ENCODE results near the gene NEMP2. TPM values are rescaled to one million over a fixed set of nuclear protein-coding genes. Genes with fewer than 3 reads are reported as not detected.
A peak's percentile ranks its signal among the peaks of the same experiment; 100 is the strongest.

The NEMP2 gene, protein sequence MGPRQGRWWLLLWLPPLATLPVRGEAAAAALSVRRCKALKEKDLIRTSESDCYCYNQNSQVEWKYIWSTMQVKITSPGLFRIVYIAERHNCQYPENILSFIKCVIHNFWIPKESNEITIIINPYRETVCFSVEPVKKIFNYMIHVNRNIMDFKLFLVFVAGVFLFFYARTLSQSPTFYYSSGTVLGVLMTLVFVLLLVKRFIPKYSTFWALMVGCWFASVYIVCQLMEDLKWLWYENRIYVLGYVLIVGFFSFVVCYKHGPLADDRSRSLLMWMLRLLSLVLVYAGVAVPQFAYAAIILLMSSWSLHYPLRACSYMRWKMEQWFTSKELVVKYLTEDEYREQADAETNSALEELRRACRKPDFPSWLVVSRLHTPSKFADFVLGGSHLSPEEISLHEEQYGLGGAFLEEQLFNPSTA
- 1.1 to 2.1 TPM (median 1.9 TPM) in 3 replicates for polyA plus RNA-seq
- polyA plus RNA-seq (2011; ENCODE audit: low read depth): 1.2 TPM
- 0.62 and 0.91 TPM in 2 replicates for polyA plus RNA-seq (2011; cell fraction: cytosol; rRNA removed)
- polyA plus RNA-seq (2011; cell fraction: nucleus; rRNA removed): 1.3 and 1.7 TPM in 2 replicates
- polyA plus RNA-seq (2012; ENCODE audit: low replicate concordance): 0.61 and 1.7 TPM in 2 replicates
- polyA minus RNA-seq: 0.49 to 5.1 TPM (median 1.8 TPM) in 3 replicates
- 1.3 TPM for polyA minus RNA-seq (2011; cell fraction: cytosol; rRNA and poly(A)+ RNA removed)
- polyA minus RNA-seq (2011; cell fraction: nucleus; rRNA and poly(A)+ RNA removed): 1.1 and 2.9 TPM in 2 replicates

DNA sequence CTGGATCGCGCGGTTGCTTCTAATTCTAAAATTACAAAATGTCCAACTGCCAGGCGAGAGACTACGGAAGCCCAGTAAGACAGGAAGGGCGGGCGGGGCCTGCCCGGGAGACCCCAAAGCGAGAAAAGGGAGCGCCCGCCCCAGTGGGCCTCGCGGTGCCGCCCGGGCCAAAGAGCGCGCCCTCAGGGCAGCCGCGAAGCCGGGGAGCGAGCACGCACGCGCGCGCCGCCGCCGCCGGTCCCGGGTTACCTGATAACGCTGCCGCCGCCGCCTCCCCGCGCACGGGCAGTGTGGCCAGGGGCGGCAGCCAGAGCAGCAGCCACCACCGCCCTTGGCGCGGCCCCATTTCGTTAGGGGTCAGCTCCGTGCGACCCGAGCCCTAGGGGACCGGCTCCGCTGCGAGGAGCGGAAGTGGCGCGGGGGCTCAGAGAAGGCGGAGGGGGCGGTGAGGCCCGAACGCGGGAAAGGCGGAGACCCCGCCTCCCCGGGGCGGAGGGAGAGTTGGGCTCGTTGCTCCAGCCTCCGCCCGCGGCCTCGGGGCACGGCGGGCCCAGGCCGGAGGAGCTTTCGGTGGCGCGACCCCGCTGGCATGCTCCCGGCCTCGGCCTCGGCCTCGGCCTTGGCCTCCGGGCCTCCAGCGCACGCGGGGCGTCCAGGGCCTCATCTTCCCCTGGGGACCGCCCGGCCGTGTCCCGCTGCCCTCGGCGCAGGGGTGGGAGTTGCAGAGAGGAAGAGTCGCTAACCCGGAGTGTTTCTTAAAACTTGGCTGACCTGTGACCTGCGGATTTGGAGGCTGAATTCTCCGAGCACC, at the start of gene NEMP2:
TSS of gene NEMP2 (minus strand) at position 413 of the 811 bp plus-strand sequence. CDS start at position 346, 67 bp downstream.
- no peaks in the 10 kb centered on the region for H3K9me1 ChIP-seq (ENCODE audit: control insufficient read depth, extremely low read depth, insufficient read depth, low read length)
- no peaks in the 10 kb centered on the region for H4K20me1 ChIP-seq (ENCODE audit: control insufficient read depth, extremely low read depth, insufficient read depth, low read length)
- peak within 1 kb of the TSS; percentile 99 for H2AFZ ChIP-seq (ENCODE audit: control insufficient read depth, low read length)
- FAIRE-seq (no peak), DNase-seq (ENCODE audit: low read depth, low spot score) (no peak)
- H3K27me3 ChIP-seq (ENCODE audit: control insufficient read depth, extremely low read depth, insufficient read depth, low read length): no peaks in the 10 kb centered on the region
- peak within 1 kb of the TSS; percentile 95 for H3K4me2 ChIP-seq (ENCODE audit: control insufficient read depth, extremely low read depth, insufficient read depth, low read depth, low read length)
- H3K9ac ChIP-seq (ENCODE audit: control insufficient read depth, extremely low read depth, insufficient read depth, low read length): peak within 1 kb of the TSS; percentile 86
- peaks cover 2% of the 10 kb centered on the region for H3K9me3 ChIP-seq (ENCODE audit: control insufficient read depth, low read depth, low read length)
- H3K4me3 ChIP-seq (ENCODE audit: control insufficient read depth in 2 of 3, extremely low read depth in 1 of 3, insufficient read depth in 2 of 3, low read depth in 1 of 3, low read length in 3 of 3): peak within 1 kb of the TSS; percentile 55 to 89 (median 82)
- H3K79me2 ChIP-seq (ENCODE audit: control insufficient read depth, insufficient read depth, low read length): peaks cover 3% of the 10 kb centered on the region
- peak within 1 kb of the TSS; percentile 86 for H3K27ac ChIP-seq (ENCODE audit: control insufficient read depth, insufficient read depth, low read length)
- no peaks in the 10 kb centered on the region for H3K36me3 ChIP-seq (ENCODE audit: control insufficient read depth in 2 of 2, extremely low read depth in 1 of 2, insufficient read depth in 2 of 2, low read length in 2 of 2)
- dilution Hi-C loops (cut with MboI; ENCODE audit: extremely low pct_ligation_motif_present, low sequenced_read_pairs): no loop called here
- peaks cover 36% of the 10 kb centered on the region for H3K4me1 ChIP-seq (ENCODE audit: control insufficient read depth, extremely low read depth, insufficient read depth, low read length)
- TF ChIP-seq, protein P1, sequence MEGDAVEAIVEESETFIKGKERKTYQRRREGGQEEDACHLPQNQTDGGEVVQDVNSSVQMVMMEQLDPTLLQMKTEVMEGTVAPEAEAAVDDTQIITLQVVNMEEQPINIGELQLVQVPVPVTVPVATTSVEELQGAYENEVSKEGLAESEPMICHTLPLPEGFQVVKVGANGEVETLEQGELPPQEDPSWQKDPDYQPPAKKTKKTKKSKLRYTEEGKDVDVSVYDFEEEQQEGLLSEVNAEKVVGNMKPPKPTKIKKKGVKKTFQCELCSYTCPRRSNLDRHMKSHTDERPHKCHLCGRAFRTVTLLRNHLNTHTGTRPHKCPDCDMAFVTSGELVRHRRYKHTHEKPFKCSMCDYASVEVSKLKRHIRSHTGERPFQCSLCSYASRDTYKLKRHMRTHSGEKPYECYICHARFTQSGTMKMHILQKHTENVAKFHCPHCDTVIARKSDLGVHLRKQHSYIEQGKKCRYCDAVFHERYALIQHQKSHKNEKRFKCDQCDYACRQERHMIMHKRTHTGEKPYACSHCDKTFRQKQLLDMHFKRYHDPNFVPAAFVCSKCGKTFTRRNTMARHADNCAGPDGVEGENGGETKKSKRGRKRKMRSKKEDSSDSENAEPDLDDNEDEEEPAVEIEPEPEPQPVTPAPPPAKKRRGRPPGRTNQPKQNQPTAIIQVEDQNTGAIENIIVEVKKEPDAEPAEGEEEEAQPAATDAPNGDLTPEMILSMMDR (optimal IDR thresholded peaks at IDR 0.05 in 1 of 3, IDR thresholded peaks at IDR 0.05 in 1 of 3, conservative IDR thresholded peaks at IDR 0.05 in 1 of 3; ENCODE audit: extremely low read depth in 1 of 3, insufficient read depth in 2 of 3, low read length in 3 of 3): no peak
- no peak for TF ChIP-seq EZH2 (IDR thresholded peaks at IDR 0.05; ENCODE audit: low read length)

DNA sequence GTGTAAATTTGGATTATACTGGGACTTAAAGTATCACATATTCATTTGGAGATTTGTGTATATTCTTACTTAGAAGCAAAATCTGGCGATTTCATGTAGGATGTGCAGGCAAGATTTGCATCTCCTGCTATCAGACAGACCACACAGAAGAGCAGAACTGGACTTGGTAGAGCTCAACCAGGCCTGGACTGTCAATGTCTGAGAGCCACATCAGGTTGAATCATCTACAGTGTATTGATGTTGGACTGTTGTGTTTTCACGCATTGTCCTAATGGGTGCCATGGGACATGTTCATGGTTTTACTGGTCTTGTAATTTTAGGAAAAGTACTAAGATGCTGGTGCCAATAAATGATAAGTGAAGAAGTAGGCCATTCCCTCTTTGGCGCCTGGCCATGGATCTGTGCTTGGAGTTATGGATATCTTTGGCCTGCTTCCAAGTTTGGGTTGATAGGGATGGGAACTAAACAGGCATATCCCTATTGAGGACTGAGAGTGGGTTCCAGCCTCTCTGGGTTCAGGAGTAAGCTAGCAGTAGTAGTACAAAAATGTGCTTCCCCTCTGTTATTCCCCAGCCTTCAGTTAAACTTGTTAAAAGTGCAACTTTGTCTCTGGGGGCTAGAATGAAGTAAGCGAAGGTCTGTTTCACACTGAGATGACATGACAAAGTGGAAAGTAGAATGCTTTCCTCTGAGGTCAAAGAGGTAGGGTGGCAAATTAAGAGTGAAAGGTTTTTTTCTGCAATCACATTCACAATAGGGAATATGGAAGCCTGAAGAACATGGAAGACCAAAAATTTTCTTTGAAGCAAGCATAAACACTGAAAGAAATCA, 49.2 kb upstream of the NEMP2 start:
- Histone ChIP-seq H3K4me1 (ENCODE audit: control insufficient read depth, extremely low read depth, insufficient read depth, low read length) (peaks cover 20% of the 10 kb centered on the region), H3K9me1 (ENCODE audit: control insufficient read depth, extremely low read depth, insufficient read depth, low read length) (no peaks in the 10 kb centered on the region), H3K36me3 (ENCODE audit: control insufficient read depth in 2 of 2, extremely low read depth in 1 of 2, insufficient read depth in 2 of 2, low read length in 2 of 2) (no peaks in the 10 kb centered on the region), H3K27ac (ENCODE audit: control insufficient read depth, insufficient read depth, low read length) (no peak overlapping the region), H3K4me2 (ENCODE audit: control insufficient read depth, extremely low read depth, insufficient read depth, low read depth, low read length) (no peak overlapping the region), H3K79me2 (ENCODE audit: control insufficient read depth, insufficient read depth, low read length) (no peaks in the 10 kb centered on the region), H3K27me3 (ENCODE audit: control insufficient read depth, extremely low read depth, insufficient read depth, low read length) (no peaks in the 10 kb centered on the region), H2AFZ (ENCODE audit: control insufficient read depth, low read length) (no peak overlapping the region), H3K9me3 (ENCODE audit: control insufficient read depth, low read depth, low read length) (no peaks in the 10 kb centered on the region), H4K20me1 (ENCODE audit: control insufficient read depth, extremely low read depth, insufficient read depth, low read length) (no peaks in the 10 kb centered on the region), H3K4me3 (ENCODE audit: control insufficient read depth in 2 of 3, extremely low read depth in 1 of 3, insufficient read depth in 2 of 3, low read depth in 1 of 3, low read length in 3 of 3) (no peak overlapping the region), H3K9ac (ENCODE audit: control insufficient read depth, extremely low read depth, insufficient read depth, low read length) (no peak overlapping the region)
- DNase-seq (ENCODE audit: low read depth, low spot score) (no peak), FAIRE-seq (peak; percentile 69)
- dilution Hi-C loops (cut with MboI; ENCODE audit: extremely low pct_ligation_motif_present, low sequenced_read_pairs): no loop called here
- no peak for TF ChIP-seq EZH2 (IDR thresholded peaks at IDR 0.05; ENCODE audit: low read length)
- TF ChIP-seq, protein P1 (optimal IDR thresholded peaks at IDR 0.05 in 1 of 3, IDR thresholded peaks at IDR 0.05 in 1 of 3, conservative IDR thresholded peaks at IDR 0.05 in 1 of 3; ENCODE audit: extremely low read depth in 1 of 3, insufficient read depth in 2 of 3, low read length in 3 of 3): no peak
